A673 (cell line): ENCODE measurements around the gene POU2F2. TPM values are rescaled to one million over a fixed set of nuclear protein-coding genes. Genes with fewer than 3 reads are reported as not detected.

Experiments
- BruUV-seq: library from RNA; stranded (reverse); fragments of 400-500 nt; replicated peaks from 2 replicates; lab custom pipeline; 2021; lab: Mats Ljungman, UMichigan
- CTCF ChIA-PET: fragments of 300-600 bp; sonication (Branson Sonifier 250); formaldehyde crosslinking; loops from one replicate; lab custom pipeline; 2022; ENCODE audit warnings: antibody characterized with exemption; lab: Charles Lee
- POLR2A ChIA-PET: fragments of 300-600 bp; sonication (Branson Sonifier 250); formaldehyde crosslinking; loops from one replicate; lab custom pipeline; 2022; ENCODE audit warnings: antibody characterized with exemption; ENCODE audit not compliant: low non-redundant PET; lab: Charles Lee
- DNase-seq: peaks from one replicate; pipeline ENCODE4 v3.0.0-alpha.2; 2015; ENCODE audit warnings: low spot score
- H3K27ac ChIP-seq: fragments of 200-600 bp; sonication (generic); 2 replicates; pipeline ENCODE4 v1.5.1; 2016; ENCODE audit warnings: mixed run types, low read depth, mild to moderate bottlenecking, mixed read lengths, antibody characterized with exemption, low read length; ENCODE audit not compliant: poor library complexity, severe bottlenecking
- H3K27me3 ChIP-seq: fragments of 200-600 bp; sonication (generic); replicated peaks from 2 replicates; pipeline ENCODE4 v1.6.1; 2017; ENCODE audit warnings: mixed run types, low read depth, mild to moderate bottlenecking, mixed read lengths, antibody characterized with exemption, low read length; ENCODE audit not compliant: insufficient read depth, poor library complexity
- H3K36me3 ChIP-seq: fragments of 200-600 bp; sonication (generic); 2 replicates; pipeline ENCODE4 v1.6.1; 2016; ENCODE audit warnings: mixed run types, mild to moderate bottlenecking, mixed read lengths, antibody characterized with exemption, low read length; ENCODE audit not compliant: insufficient read depth, poor library complexity, severe bottlenecking
- H3K4me1 ChIP-seq: fragments of 200-600 bp; sonication (generic); 2 replicates; pipeline ENCODE4 v1.6.1; 2017; ENCODE audit warnings: mixed run types, mild to moderate bottlenecking, mixed read lengths, antibody characterized with exemption, low read length; ENCODE audit not compliant: insufficient read depth, poor library complexity, severe bottlenecking
- H3K4me3 ChIP-seq: fragments of 200-600 bp; sonication (generic); 2 replicates; pipeline ENCODE4 v1.5.1; 2016; ENCODE audit warnings: low read depth, mixed run types, mild to moderate bottlenecking, mixed read lengths, low read length; ENCODE audit not compliant: poor library complexity, severe bottlenecking
- H3K9me3 ChIP-seq: fragments of 200-600 bp; sonication (generic); 2 replicates; pipeline ENCODE4 v1.6.1; 2016; ENCODE audit warnings: mixed run types, low read depth, mild to moderate bottlenecking, mixed read lengths, antibody characterized with exemption, low read length; ENCODE audit not compliant: poor library complexity, severe bottlenecking
- CTCF ChIP-seq: fragments of 300-800, 200-600 bp; sonication (generic); conservative IDR thresholded peaks from 2 replicates; pipeline ENCODE4 v1.5.1; 2017; ENCODE audit warnings: low read depth, mild to moderate bottlenecking, antibody characterized with exemption, low read length, moderate library complexity, mixed read lengths
- EZH2 ChIP-seq: fragments of 200-600 bp; sonication (generic); IDR thresholded peaks from 2 replicates; pipeline ENCODE4 v1.6.1; 2017; ENCODE audit warnings: borderline replicate concordance, low read depth, mild to moderate bottlenecking, mixed read lengths, antibody characterized with exemption, low read length; ENCODE audit not compliant: poor library complexity, severe bottlenecking
- intact Hi-C: fragments of 100-400 bp; cut with micrococcal nuclease; formaldehyde crosslinking; loops from one replicate; pipeline ENCODE4 v1.10.0; 2022; ENCODE audit not compliant: unreplicated experiment
- total RNA-seq: library from RNA; stranded (reverse); gene quantifications from 2 replicates; pipeline ENCODE4 v1.2.3, GENCODE V29; 2021

The POU2F2 gene
- total RNA-seq, 1 experiment from 2014 or later: 2.5 TPM

GRCh38 chr19:42122691-42123607, 9.3 kb downstream of the POU2F2 start:
- peaks cover 11% of the 10 kb centered on the region for H3K4me1 ChIP-seq
- no peak for TF ChIP-seq EZH2
- TF ChIP-seq CTCF: no peak
- no peak for DNase-seq
- H3K27ac ChIP-seq: no peak overlapping the region
- no peak overlapping the region for H3K4me3 ChIP-seq
- no TSS peak for BruUV-seq
- H3K36me3 ChIP-seq: no peaks in the 10 kb centered on the region
- intact Hi-C loops: no loop called here
- H3K9me3 ChIP-seq: no peaks in the 10 kb centered on the region
- ChIA-PET CTCF (no interaction called here), POLR2A (interaction anchor here (0.5 kb wide), 1 partner anchor 8 kb away, joined by 3 read pairs; no protein-coding TSS in a partner anchor)
- H3K27me3 ChIP-seq: no peaks in the 10 kb centered on the region

GRCh38 chr19:42121656-42122069, 10.6 kb downstream of the POU2F2 start:
- POLR2A ChIA-PET: no interaction called here
- H3K36me3 ChIP-seq: no peaks in the 10 kb centered on the region
- CTCF ChIA-PET: no interaction called here
- H3K4me1 ChIP-seq: peaks cover 11% of the 10 kb centered on the region
- DNase-seq: peak; percentile 57
- no peak overlapping the region for H3K4me3 ChIP-seq
- BruUV-seq: no TSS peak
- H3K27ac ChIP-seq: no peak overlapping the region
- TF ChIP-seq EZH2 (no peak), CTCF (no peak)
- intact Hi-C loops: no loop called here
- no peaks in the 10 kb centered on the region for H3K9me3 ChIP-seq
- H3K27me3 ChIP-seq: no peaks in the 10 kb centered on the region

- POLR2A ChIA-PET: no interaction called here
- no peak overlapping the region for H3K4me3 ChIP-seq
- CTCF ChIA-PET: no interaction called here
- no TSS peak for BruUV-seq
- H3K27ac ChIP-seq: no peak overlapping the region
- no peaks in the 10 kb centered on the region for H3K9me3 ChIP-seq
- H3K36me3 ChIP-seq: no peaks in the 10 kb centered on the region
- intact Hi-C loops: no loop called here
- no peak for DNase-seq
- H3K4me1 ChIP-seq: peaks cover 11% of the 10 kb centered on the region
- no peak for TF ChIP-seq EZH2
- no peak for TF ChIP-seq CTCF
- H3K27me3 ChIP-seq: no peaks in the 10 kb centered on the region
Observed at GRCh38 chr19:42121036-42121621, 11.1 kb downstream of the POU2F2 start.
